Breast epithelium (tissue), 4 donors: ENCODE data around the gene TNFAIP3. TPM values are rescaled to one million over a fixed set of nuclear protein-coding genes. Genes with fewer than 3 reads are reported as not detected.

Experiments used
- DNase-seq, 2 donors: peaks; one replicate each; pipeline ENCODE4 v3.0.0-alpha.2; 2019; ENCODE audit warnings: low spot score in 2 of 2
- H3K27ac ChIP-seq, 2 donors: fragments of 200-600 bp; sonication (generic) in 1 of 2; one replicate each; pipeline ENCODE4 v1.5.1; 2016 to 2019; ENCODE audit warnings: mild to moderate bottlenecking in 1 of 2
- H3K27me3 ChIP-seq, 2 donors: fragments of 200-600 bp; sonication (generic) in 1 of 2; one replicate each; pipeline versions ENCODE4 v1.5.1 to v1.6.0; 2017 to 2019; ENCODE audit warnings: control low read depth in 1 of 2, mild to moderate bottlenecking in 1 of 2
- H3K36me3 ChIP-seq: fragments of 200-600 bp; one replicate; pipeline ENCODE4 v1.5.1; 2019
- H3K4me1 ChIP-seq, 2 donors: fragments of 200-600 bp; sonication (generic); one replicate each; pipeline ENCODE4 v1.5.1; 2016 to 2019; ENCODE audit warnings: control low read depth in 1 of 2
- H3K4me3 ChIP-seq, 3 donors: fragments of 200-600 bp; sonication (generic); 1 replicate in 2 of 3; 2 replicates in 1 of 3; pipeline ENCODE4 v1.5.1; 2016 to 2019; ENCODE audit warnings: mild to moderate bottlenecking in 3 of 3, moderate library complexity in 2 of 3
- H3K9me3 ChIP-seq, 2 donors: fragments of 200-600 bp; sonication (generic) in 1 of 2; one replicate each; pipeline ENCODE4 v1.5.1; 2016 to 2019; ENCODE audit warnings: control low read depth in 1 of 2
- POLR2A ChIP-seq: fragments of 450-650 bp; IDR thresholded peaks from one replicate; pipeline ENCODE4 v1.6.1; 2016; ENCODE audit warnings: antibody characterized with exemption, mild to moderate bottlenecking, moderate library complexity
- POLR2AphosphoS5 ChIP-seq, 3 donors: sonication (generic); formaldehyde crosslinking; IDR thresholded peaks; one replicate each; pipeline ENCODE4 v1.6.1; 2017; ENCODE audit warnings: antibody characterized with exemption in 3 of 3
- intact Hi-C: fragments of 100-400 bp; cut with DNase I; formaldehyde crosslinking; loops from one replicate; pipeline ENCODE4 v1.15.1; 2023; ENCODE audit warnings: low total_unique reads
- total RNA-seq, 3 donors: library from RNA; depleted of rRNA; stranded (reverse); fragments of >200 nt; gene quantifications; one replicate each; pipeline ENCODE4 v1.1.0, GENCODE V29; 2016
- TF ChIP-seq, protein P1 (sequence below), 3 donors: fragments of 450-650 bp; IDR thresholded peaks; one replicate each; pipeline ENCODE4 v1.5.1; 2016 to 2017; ENCODE audit warnings: antibody characterized with exemption in 3 of 3, mild to moderate bottlenecking in 3 of 3, moderate library complexity in 3 of 3

The TNFAIP3 gene
- total RNA-seq, 3 donors from 2014 or later = 21.3 to 50.5 (median 25.9) TPM

- no peaks in the 10 kb centered on the region for H3K36me3 ChIP-seq
- H3K27ac ChIP-seq = no peak overlapping the region
- no peak for DNase-seq
- H3K9me3 ChIP-seq = no peaks in the 10 kb centered on the region
- no peak overlapping the region for H3K4me3 ChIP-seq
- intact Hi-C loops = no loop called here
- TF ChIP-seq, protein P1, sequence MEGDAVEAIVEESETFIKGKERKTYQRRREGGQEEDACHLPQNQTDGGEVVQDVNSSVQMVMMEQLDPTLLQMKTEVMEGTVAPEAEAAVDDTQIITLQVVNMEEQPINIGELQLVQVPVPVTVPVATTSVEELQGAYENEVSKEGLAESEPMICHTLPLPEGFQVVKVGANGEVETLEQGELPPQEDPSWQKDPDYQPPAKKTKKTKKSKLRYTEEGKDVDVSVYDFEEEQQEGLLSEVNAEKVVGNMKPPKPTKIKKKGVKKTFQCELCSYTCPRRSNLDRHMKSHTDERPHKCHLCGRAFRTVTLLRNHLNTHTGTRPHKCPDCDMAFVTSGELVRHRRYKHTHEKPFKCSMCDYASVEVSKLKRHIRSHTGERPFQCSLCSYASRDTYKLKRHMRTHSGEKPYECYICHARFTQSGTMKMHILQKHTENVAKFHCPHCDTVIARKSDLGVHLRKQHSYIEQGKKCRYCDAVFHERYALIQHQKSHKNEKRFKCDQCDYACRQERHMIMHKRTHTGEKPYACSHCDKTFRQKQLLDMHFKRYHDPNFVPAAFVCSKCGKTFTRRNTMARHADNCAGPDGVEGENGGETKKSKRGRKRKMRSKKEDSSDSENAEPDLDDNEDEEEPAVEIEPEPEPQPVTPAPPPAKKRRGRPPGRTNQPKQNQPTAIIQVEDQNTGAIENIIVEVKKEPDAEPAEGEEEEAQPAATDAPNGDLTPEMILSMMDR (IDR thresholded peaks at IDR 0.05) = no peak
- TF ChIP-seq POLR2A (no peak), POLR2AphosphoS5 (IDR thresholded peaks at IDR 0.05) (no peak)
- H3K27me3 ChIP-seq = no peaks in the 10 kb centered on the region
- peaks cover 0 to 4% of the 10 kb centered on the region in 2 donors for H3K4me1 ChIP-seq
Observed at GRCh38 chr6:137919502-137919823, 52.4 kb downstream of the TNFAIP3 start.

DNA sequence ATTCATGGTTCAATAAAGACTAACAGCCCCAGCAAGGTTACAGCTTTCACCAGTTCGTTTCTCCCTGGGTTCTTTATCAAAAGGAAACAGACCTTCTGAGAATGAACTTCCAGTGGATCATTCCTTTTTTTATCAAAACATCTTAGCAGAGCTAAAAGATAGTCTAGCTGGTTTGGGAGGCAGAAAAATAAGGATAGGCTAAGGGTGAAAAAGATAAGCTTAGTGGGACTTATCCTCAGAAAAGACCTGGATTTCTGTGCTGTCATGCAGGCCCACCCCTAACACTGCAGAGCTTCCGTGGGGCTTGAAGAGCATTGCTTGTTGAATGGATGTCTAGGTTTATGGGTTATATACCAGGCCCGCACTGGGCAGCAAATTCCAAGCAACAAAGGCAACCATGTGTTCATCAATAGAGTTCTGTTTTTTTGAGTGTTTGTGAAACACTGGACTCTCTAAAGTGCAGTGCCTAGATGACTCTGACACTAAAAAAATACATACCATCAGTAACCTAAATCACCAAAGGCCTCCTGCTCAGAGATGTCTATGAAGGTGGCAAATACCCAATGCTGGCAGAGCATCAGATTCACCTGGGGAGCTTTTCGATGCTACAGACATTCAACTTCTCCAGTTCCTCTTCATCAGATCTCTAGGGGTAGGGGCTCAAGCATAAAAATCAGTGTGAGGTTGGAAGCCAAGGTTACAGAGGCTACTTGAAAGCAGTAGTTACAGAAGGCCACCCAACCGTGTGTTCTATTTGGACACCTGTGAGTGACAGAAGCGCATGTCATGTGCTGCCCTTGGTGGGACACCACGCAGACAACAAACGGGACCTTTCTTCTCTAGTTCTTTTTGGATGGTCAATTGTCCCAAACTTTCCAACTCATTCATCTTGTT, 53.0 kb downstream of the TNFAIP3 start:
- H3K27ac ChIP-seq = no peak overlapping the region
- intact Hi-C loops = no loop called here
- peaks cover 0 to 4% of the 10 kb centered on the region in 2 donors for H3K4me1 ChIP-seq

GRCh38 chr6:137921823-137922222, 54.8 kb downstream of the TNFAIP3 start:
- Histone ChIP-seq H3K9me3 (no peaks in the 10 kb centered on the region), H3K4me3 (no peak overlapping the region), H3K36me3 (no peaks in the 10 kb centered on the region), H3K27me3 (no peaks in the 10 kb centered on the region), H3K4me1 (peaks cover 0 to 4% of the 10 kb centered on the region in 2 donors), H3K27ac (no peak overlapping the region)
- intact Hi-C loops = no loop called here
- TF ChIP-seq POLR2AphosphoS5 (IDR thresholded peaks at IDR 0.05) = no peak
- TF ChIP-seq, protein P1 (IDR thresholded peaks at IDR 0.05) = no peak
- TF ChIP-seq POLR2A = no peak
- DNase-seq = no peak

More for the DNA sequence above, 53.0 kb downstream of the TNFAIP3 start:
- no peak for DNase-seq
- H3K27me3 ChIP-seq = no peaks in the 10 kb centered on the region
- TF ChIP-seq, protein P1 (IDR thresholded peaks at IDR 0.05) = no peak
- TF ChIP-seq POLR2AphosphoS5 (IDR thresholded peaks at IDR 0.05) = no peak
- TF ChIP-seq POLR2A = no peak
- no peaks in the 10 kb centered on the region for H3K9me3 ChIP-seq
- no peaks in the 10 kb centered on the region for H3K36me3 ChIP-seq
- no peak overlapping the region for H3K4me3 ChIP-seq

GRCh38 chr6:137923866-137924653, 57.0 kb downstream of the TNFAIP3 start:
- no peak overlapping the region for H3K27ac ChIP-seq
- no peak for DNase-seq
- no peaks in the 10 kb centered on the region for H3K27me3 ChIP-seq
- intact Hi-C loops = no loop called here
- TF ChIP-seq POLR2AphosphoS5 (IDR thresholded peaks at IDR 0.05) (no peak), POLR2A (no peak)
- TF ChIP-seq, protein P1 (IDR thresholded peaks at IDR 0.05) = no peak
- no peaks in the 10 kb centered on the region for H3K36me3 ChIP-seq
- H3K4me3 ChIP-seq = no peak overlapping the region
- peaks cover 0 to 4% of the 10 kb centered on the region in 2 donors for H3K4me1 ChIP-seq
- H3K9me3 ChIP-seq = no peaks in the 10 kb centered on the region
